Cardiac fibroblast (primary cell): Measurements from ENCODE around the gene DNAJC13.

Experiments used
- DNase-seq, 2 donors: peaks; one replicate each; pipeline versions ENCODE4 v3.0.0 to v3.0.0-alpha.2; 2010; ENCODE audit warnings: low read depth in 2 of 2
- H3K4me3 ChIP-seq, 2 donors: replicated peaks in 1 of 2; 1 replicate in 1 of 2; 2 replicates in 1 of 2; pipeline ENCODE4 v1.5.1; 2011; ENCODE audit warnings: low read depth in 2 of 2, low read length in 2 of 2, mild to moderate bottlenecking in 2 of 2, moderate library complexity in 1 of 2
- CTCF ChIP-seq: IDR thresholded peaks from one replicate; pipeline ENCODE4 v1.5.1; 2011; ENCODE audit warnings: low read depth, mild to moderate bottlenecking, low read length, inconsistent platforms

The DNAJC13 gene

GRCh38 chr3:132456571-132456970 lies 39.3 kb downstream of the DNAJC13 start:
- TF ChIP-seq CTCF: no peak
- DNase-seq: no peak
- H3K4me3 ChIP-seq: no peak overlapping the region

DNA sequence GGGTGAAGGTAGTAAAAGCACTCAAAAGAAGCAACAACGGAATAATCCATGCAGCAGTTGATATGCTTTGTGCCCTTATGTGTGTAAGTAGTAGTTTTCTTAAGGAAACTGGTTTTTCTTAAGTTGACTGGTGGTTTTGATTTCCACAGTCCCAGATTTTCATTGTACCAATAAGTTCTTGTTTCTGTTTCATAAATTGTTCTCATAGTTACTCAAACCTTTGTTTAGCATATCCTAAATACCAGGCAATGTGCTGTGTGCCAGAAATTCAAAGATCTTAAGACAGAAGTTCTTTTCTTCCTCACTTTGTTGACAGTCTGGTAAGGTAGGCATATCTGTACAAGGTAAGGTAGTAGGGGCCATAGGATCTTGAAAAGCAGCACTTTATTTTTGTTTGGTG lies 40.0 kb downstream of the DNAJC13 start:
- no peak for TF ChIP-seq CTCF
- no peak for DNase-seq
- H3K4me3 ChIP-seq: no peak overlapping the region

DNA sequence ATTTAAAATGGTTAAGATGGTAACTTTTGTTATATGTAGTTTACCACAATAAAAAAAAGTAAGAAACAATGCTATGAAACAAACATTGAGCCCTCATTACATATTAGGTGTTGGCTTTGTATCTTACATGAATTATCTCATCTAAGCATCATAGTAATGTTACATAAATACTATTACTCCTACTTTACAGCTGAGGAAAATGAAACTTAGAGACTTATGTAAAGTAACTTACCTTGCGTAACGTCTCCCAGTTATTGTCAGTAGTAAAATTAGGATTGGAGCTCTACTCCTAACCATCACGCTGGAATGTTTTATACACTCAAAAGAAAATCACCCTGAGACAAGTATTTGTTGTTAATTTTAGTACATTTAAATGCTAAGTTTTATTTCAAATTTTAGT lies 42.2 kb downstream of the DNAJC13 start:
- TF ChIP-seq CTCF: no peak
- DNase-seq: no peak
- no peak overlapping the region for H3K4me3 ChIP-seq

- no peak for TF ChIP-seq CTCF
- DNase-seq: peak in 1 of 2 donors; percentile 6
These were observed 44.2 kb downstream of the DNAJC13 start for GRCh38 chr3:132461544-132461943.

GRCh38 chr3:132464066-132464465 lies 46.8 kb downstream of the DNAJC13 start:
- TF ChIP-seq CTCF: no peak
- peak; percentile 43 to 57 for DNase-seq
- H3K4me3 ChIP-seq: no peak overlapping the region

More at GRCh38 chr3:132461544-132461943, 44.2 kb downstream of the DNAJC13 start:
- no peak overlapping the region for H3K4me3 ChIP-seq

GRCh38 chr3:132469326-132469725 lies 52.0 kb downstream of the DNAJC13 start:
- no peak for TF ChIP-seq CTCF
- H3K4me3 ChIP-seq: no peak overlapping the region
- DNase-seq: no peak

GRCh38 chr3:132486099-132486498 lies 68.8 kb downstream of the DNAJC13 start:
- no peak for TF ChIP-seq CTCF
- H3K4me3 ChIP-seq: no peak overlapping the region
- peak; percentile 25 to 52 for DNase-seq
